Subcutaneous adipose tissue (tissue), 4 donors: ENCODE results near the gene GABRB1. TPM values are rescaled to one million over a fixed set of nuclear protein-coding genes. Genes with fewer than 3 reads are reported as not detected.

Source experiments
- CTCF ChIP-seq: fragments of 450-650 bp; IDR thresholded peaks from one replicate; pipeline ENCODE4 v1.5.1; 2016; ENCODE audit warnings: low read depth, mild to moderate bottlenecking, control low read depth, antibody characterized with exemption, moderate library complexity
- total RNA-seq, 4 donors: library from RNA; depleted of rRNA; stranded (reverse); fragments of >200 nt; gene quantifications; one replicate each; pipeline ENCODE4 v1.1.0, GENCODE V29; 2016

The GABRB1 gene
- total RNA-seq, 4 donors from 2014 or later: not detected

GRCh38 chr4:47209833-47210232 lies 178.5 kb downstream of the GABRB1 start:
- TF ChIP-seq CTCF: no peak

GRCh38 chr4:47210828-47211227 lies 179.5 kb downstream of the GABRB1 start:
- TF ChIP-seq CTCF: no peak

GRCh38 chr4:47213106-47213505 lies 181.7 kb downstream of the GABRB1 start:
- TF ChIP-seq CTCF: no peak

GRCh38 chr4:47213539-47213938 lies 182.2 kb downstream of the GABRB1 start:
- TF ChIP-seq CTCF: no peak

DNA sequence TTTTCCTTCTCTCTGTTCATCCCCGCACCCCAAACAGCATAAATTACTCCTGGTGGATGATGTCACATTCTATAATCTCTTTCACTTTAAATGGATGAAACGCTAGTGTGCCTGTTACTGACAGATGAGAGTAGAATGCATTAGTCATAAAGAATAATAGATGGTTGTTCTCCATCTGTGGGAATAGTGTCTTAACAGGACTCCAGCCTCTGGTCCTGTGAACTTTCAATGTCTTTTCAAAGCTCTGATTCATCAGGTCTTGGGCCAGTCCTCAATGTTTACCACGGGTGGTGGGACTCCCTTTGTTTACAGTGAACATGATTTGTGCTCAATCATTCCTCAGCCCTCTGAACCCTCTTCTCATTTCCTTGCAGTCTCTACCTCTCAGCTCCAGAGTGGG lies 182.6 kb downstream of the GABRB1 start:
- no peak for TF ChIP-seq CTCF

DNA sequence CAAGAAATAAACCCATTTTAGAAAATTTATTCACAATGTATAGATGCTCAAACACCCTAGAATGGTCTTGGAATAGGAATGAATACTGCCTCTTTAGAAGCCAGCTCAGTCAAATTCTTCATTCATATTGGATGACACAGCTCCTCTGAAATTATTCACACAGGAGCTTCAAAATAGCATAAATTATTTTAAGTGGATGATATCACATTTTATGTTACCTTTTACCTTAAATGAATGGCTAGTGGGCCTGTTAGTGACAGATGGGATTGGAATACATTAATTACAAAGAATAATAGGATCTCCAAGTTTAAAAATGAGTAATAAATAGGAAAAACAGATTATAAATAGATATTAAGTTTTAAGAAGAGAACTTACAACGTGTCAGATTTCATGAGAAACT lies 184.4 kb downstream of the GABRB1 start:
- no peak for TF ChIP-seq CTCF

DNA sequence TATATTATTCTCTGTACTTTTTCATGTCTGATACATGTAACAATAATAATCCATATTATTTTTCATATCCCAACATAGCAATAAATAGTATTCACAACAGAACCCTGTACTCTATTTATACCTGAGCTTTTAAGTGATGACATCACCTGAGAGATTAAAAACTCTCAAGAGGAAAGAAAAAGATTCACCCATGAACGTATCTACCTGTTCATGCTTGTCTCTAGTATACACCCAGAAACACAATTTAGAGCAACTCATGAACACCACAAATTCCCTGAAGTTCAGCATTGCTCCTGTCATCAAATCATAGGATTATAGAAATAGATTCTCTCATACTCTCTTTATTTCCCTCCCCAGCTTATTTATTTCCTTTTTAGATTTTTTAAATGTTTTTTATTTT lies 185.9 kb downstream of the GABRB1 start:
- TF ChIP-seq CTCF: no peak
